Measurements from ENCODE around the gene NOM1. TPM values are rescaled to one million over a fixed set of nuclear protein-coding genes. Genes with fewer than 3 reads are reported as not detected.

The NOM1 gene
- total and polyA plus RNA-seq, 7 donors = 1.8 to 19.1 (median 14.1) TPM

- no peaks in the 10 kb centered on the region for H3K27me3 ChIP-seq
- DNase-seq = no peak
- no peaks in the 10 kb centered on the region for H3K9me3 ChIP-seq
- H3K36me3 ChIP-seq = peaks cover 47 to 98% (median 55%) of the 10 kb centered on the region in 4 donors
- H3K27ac ChIP-seq = no peak overlapping the region
- TF ChIP-seq POLR2AphosphoS5 (IDR thresholded peaks at IDR 0.05) = no peak
- TF ChIP-seq EP300 (IDR thresholded peaks at IDR 0.05) = no peak
- no peak for TF ChIP-seq POLR2A (IDR thresholded peaks at IDR 0.05)
- TF ChIP-seq CTCF (IDR thresholded peaks at IDR 0.05) = no peak
- WGBS, 2 donors = 90% methylated on average over 12 of the region's 12 CpGs
- H3K4me1 ChIP-seq = no peaks in the 10 kb centered on the region
- intact Hi-C loops (cut with DNase I) = no loop called here
- no peak overlapping the region for H3K4me3 ChIP-seq
Measured at GRCh38 chr7:156963472-156963871, 14.0 kb downstream of the NOM1 start.

GRCh38 chr7:156964971-156965370 lies 15.5 kb downstream of the NOM1 start:
- peaks cover 37 to 98% (median 45%) of the 10 kb centered on the region in 4 donors for H3K36me3 ChIP-seq
- intact Hi-C loops (cut with DNase I) = no loop called here
- H3K4me3 ChIP-seq = no peak overlapping the region
- no peaks in the 10 kb centered on the region for H3K27me3 ChIP-seq
- no peaks in the 10 kb centered on the region for H3K4me1 ChIP-seq
- DNase-seq = no peak
- H3K9me3 ChIP-seq = no peaks in the 10 kb centered on the region
- TF ChIP-seq POLR2A (IDR thresholded peaks at IDR 0.05) (no peak), CTCF (IDR thresholded peaks at IDR 0.05) (no peak), EP300 (IDR thresholded peaks at IDR 0.05) (no peak), POLR2AphosphoS5 (IDR thresholded peaks at IDR 0.05) (no peak)
- H3K27ac ChIP-seq = no peak overlapping the region
- 96 to 97% methylated on average over 11 of the region's 11 CpGs for WGBS, 2 donors

- H3K27ac ChIP-seq = no peak overlapping the region
- H3K9me3 ChIP-seq = no peaks in the 10 kb centered on the region
- H3K4me3 ChIP-seq = no peak overlapping the region
- no peak for TF ChIP-seq POLR2AphosphoS5 (IDR thresholded peaks at IDR 0.05)
- TF ChIP-seq CTCF (IDR thresholded peaks at IDR 0.05) = no peak
- TF ChIP-seq POLR2A (IDR thresholded peaks at IDR 0.05) = no peak
- no peak for TF ChIP-seq EP300 (IDR thresholded peaks at IDR 0.05)
- WGBS, 2 donors = 97 to 99% methylated on average over 8 of the region's 8 CpGs
- H3K36me3 ChIP-seq = peaks cover 31 to 96% (median 36%) of the 10 kb centered on the region in 4 donors
- no peak for DNase-seq
- intact Hi-C loops (cut with DNase I) = no loop called here
- H3K27me3 ChIP-seq = no peaks in the 10 kb centered on the region
- H3K4me1 ChIP-seq = no peaks in the 10 kb centered on the region
Measured at GRCh38 chr7:156966387-156966786, 16.9 kb downstream of the NOM1 start.

GRCh38 chr7:156968183-156968582 lies 18.7 kb downstream of the NOM1 start:
- WGBS, 2 donors = 96 to 97% methylated on average over 27 of the region's 27 CpGs
- no peak for DNase-seq
- TF ChIP-seq EP300 (IDR thresholded peaks at IDR 0.05) = no peak
- TF ChIP-seq POLR2A (IDR thresholded peaks at IDR 0.05) = no peak
- TF ChIP-seq CTCF (IDR thresholded peaks at IDR 0.05) = no peak
- TF ChIP-seq POLR2AphosphoS5 (IDR thresholded peaks at IDR 0.05) = no peak
- H3K4me3 ChIP-seq = no peak overlapping the region
- H3K36me3 ChIP-seq = peaks cover 21 to 95% (median 27%) of the 10 kb centered on the region in 4 donors
- H3K27ac ChIP-seq = no peak overlapping the region
- H3K27me3 ChIP-seq = no peaks in the 10 kb centered on the region
- intact Hi-C loops (cut with DNase I) = no loop called here
- no peaks in the 10 kb centered on the region for H3K4me1 ChIP-seq
- H3K9me3 ChIP-seq = no peaks in the 10 kb centered on the region

- no peak overlapping the region for H3K27ac ChIP-seq
- H3K4me1 ChIP-seq = no peaks in the 10 kb centered on the region
- peaks cover 5 to 84% (median 14%) of the 10 kb centered on the region in 4 donors for H3K36me3 ChIP-seq
- intact Hi-C loops (cut with DNase I) = no loop called here
- peak in 2 of 4 experiments; percentile 10 to 39 for TF ChIP-seq CTCF (IDR thresholded peaks at IDR 0.05)
- no peak for TF ChIP-seq POLR2AphosphoS5 (IDR thresholded peaks at IDR 0.05)
- DNase-seq = no peak
- H3K27me3 ChIP-seq = no peaks in the 10 kb centered on the region
- H3K9me3 ChIP-seq = no peaks in the 10 kb centered on the region
- H3K4me3 ChIP-seq = no peak overlapping the region
- 60 to 72% methylated on average over 3 of the region's 3 CpGs for WGBS, 2 donors
Measured at GRCh38 chr7:156969972-156970420, 20.5 kb downstream of the NOM1 start.
